ENCODE data around the gene MRAP.

GRCh38 chr21:32253215-32253641 lies 45.4 kb upstream of the MRAP start:
- TF ChIP-seq POLR2A (IDR thresholded peaks at IDR 0.05) (no peak), EP300 (IDR thresholded peaks at IDR 0.05) (no peak), CTCF (IDR thresholded peaks at IDR 0.05) (no peak), POLR2AphosphoS5 (IDR thresholded peaks at IDR 0.05) (no peak)
